Left forelimb (tissue), 1 donor: ENCODE data around the gene GLDC.
A peak's percentile ranks its signal among the peaks of the same experiment; 100 is the strongest.
"Not testable (repeated sequence)": the region's sequence is repeated elsewhere in the genome, so short reads cannot be mapped to it uniquely, and the experiment has no call there.

Source experiments
- DNase-seq: peaks from one replicate; pipeline ENCODE4 v3.0.0-alpha.2; 2018; ENCODE audit warnings: low spot score

Gene GLDC

DNA sequence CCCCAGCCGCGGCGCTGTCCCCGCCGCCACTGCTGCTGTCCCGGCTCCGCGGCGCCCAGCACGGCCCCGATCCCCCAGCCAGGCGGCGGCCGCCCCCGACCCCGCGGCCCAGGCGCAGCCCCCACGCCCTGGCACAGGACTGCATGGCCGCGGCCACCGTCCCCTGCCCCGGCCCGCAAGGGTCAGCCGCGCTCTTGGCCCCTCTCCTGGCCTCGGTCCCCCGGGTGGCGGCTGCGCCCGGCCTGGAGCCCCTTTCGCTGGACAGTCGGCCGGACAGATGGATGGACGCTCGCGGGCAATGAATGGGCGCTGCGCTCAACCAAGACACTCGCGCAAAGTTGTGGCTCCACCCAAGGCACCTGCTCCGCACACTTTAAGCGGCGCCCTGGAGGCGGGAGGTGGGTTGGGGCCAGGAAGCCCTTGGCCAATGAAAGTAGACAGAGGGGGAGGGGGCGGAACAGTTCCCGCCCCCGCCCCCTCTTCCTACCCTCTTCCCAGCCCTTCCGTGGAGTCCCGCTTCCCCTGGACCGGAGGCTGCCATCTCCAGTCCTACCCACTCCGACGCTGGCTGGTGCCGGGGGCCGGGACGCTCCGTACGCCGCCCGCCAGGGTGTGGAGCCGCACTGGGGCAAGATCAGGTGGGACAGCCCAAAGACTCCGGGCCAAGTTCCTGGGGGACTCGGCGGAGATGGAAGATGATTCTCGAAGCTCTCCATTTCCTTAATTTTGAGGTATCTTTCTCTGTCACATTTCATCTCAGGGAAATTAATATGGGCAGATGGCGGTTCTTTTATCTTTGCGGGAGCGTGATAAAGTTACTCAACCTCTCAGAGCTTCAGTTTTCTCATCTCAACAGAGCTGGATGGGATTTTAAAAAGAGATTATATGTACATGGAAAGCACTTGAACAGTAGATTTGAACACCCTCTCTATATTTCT is at the start of gene GLDC:
Gene GLDC (minus strand): TSS at position 375 of the 938 bp plus-strand sequence. CDS start 230 bp downstream, at position 145.
- peak; percentile 67 for DNase-seq

GRCh38 chr9:6692881-6693361 is 47.4 kb upstream of the GLDC start:
- no peak for DNase-seq

GRCh38 chr9:6692433-6692832 is 46.9 kb upstream of the GLDC start:
- DNase-seq = no peak

- not testable (repeated sequence) for DNase-seq
Observed at GRCh38 chr9:6690675-6691070, 45.1 kb upstream of the GLDC start.

DNA sequence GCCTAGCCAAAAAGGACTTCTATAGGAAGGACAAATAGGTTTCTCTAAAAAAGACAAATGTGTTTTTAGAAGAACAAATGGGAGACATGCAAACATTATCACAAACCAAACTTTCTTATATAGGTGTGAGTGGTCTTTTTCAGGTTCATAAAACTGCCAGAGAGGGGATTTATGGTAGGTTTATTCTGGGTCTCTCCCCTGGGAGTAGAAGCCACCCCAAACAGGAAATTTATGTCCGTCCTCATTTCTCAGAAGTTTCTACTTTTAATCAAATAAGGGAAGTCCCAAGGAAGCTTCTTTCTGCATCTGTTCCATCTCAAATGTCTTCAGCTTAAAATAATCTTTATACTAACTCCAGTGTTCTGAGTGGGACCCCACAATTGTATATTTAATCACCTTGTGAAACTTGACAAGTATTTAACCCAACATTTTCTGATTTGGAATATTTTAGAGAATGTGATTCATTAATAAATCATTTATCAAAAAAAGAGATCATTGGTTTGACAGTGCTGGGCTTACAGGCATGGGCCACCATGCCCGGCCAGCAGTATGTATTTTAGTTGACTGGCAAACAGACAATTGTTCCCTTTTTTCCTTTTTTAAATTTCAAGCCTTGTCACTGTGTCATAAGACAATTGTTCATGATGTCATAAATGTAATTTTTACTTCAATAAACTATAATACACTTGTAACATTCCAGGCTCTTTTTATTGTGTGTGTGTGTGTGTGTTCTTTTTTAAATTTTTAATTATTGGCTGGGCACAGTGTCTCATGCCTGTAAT is 44.6 kb upstream of the GLDC start:
- no peak for DNase-seq

DNA sequence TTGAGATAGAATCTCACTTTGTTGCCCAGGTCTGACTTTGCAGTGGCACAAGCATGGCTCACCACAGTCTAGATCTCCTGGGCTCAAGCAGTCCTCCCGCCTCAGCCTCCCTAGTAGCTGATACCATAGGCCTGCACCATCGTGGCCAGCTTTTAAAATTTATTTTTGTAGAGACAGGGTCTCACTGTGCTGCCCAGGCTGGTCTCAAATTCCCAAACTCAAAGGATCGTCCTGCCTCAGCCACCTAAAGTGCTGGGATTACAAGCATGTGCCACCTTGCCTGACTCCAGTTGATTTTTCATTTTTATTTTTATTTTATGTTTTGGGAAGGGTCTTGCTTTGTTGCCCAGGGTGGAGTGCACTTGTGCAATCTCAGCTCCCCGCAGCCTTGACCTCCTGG is 41.7 kb upstream of the GLDC start:
- DNase-seq = no peak

- DNase-seq = no peak
Observed at GRCh38 chr9:6686396-6686795, 40.9 kb upstream of the GLDC start.

DNA sequence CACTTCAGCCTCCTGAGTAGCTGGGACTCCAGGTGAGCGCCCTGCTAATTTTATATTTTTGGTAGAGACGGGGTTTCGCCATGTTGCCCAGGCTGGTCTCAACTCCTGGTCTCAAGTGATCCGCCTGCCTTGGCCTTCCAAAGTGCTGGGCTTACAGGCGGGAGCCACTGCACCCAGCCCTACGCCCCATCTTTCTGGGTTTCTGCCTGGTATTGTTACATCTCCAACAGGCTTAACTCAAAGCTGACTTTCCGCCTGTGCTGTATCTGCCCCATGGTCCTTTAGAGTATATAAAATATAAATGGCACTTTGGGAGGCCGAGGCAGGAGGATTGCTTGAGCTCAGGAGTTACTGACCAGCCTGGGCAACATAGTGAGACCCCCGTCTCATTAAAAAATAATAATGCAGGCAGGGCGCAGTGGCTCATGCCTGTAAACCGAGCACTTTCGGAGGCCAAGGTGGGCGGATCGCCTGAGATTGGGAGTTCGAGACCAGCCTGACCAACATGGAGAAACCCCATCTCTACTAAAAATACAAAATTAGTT is 36.5 kb upstream of the GLDC start:
- peak; percentile 68 for DNase-seq

DNA sequence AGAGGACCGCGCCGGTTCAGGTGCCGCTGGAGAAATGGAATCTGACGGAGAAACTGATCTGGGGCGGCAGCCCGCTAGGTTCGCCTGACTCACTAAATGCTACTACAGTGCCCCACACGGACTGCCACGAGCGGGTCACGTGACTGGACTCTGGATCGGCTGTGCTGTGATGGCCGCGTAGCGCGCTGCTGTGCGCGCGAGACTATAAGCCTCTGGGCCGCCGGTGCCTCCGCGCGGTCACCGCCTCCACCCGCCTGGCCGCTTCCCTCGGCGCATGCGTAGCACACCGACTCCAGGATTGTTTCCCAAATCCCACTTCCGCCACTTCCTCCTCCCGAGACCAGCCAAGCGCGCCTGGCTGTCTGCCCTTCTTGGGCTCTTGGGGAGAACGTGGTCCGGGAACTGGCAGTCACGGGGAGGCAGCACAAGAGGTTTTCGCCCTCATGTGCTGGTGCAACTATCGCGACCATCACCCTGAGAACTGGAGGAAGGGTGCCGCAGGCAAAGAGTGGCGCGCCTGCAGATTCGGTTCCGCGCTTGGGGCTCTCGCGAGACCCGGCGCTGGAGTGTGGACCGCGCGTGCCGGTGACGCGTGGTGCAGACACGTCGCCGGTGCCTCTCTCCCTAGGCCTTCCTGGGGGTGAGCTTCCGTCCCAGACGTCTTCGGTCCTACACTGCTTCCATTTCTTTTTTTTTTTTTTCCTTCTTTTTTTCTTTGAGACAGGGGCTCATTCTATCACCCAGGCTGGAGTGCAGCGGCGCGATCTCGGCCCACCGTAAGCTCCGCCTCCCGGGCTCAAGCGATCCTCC is 35.8 kb upstream of the GLDC start:
- peak; percentile 98 for DNase-seq

DNA sequence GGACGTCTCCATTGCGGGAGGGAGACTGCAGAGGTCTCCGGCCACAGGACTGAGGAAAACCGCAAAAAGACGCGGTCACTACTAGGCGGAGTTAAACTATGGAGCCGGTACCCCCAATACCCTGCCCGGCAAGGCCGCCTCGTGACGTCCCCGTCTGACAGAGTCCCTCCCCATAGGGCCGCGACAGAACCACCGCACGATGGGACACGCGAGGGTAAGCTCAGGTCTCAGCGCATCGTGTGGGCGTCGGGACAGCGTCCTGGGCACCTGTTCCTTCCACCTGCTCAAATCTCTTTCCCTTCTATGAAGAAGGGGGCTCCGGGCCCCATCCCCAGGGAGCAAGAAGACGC is 35.2 kb upstream of the GLDC start:
- DNase-seq = no peak

DNA sequence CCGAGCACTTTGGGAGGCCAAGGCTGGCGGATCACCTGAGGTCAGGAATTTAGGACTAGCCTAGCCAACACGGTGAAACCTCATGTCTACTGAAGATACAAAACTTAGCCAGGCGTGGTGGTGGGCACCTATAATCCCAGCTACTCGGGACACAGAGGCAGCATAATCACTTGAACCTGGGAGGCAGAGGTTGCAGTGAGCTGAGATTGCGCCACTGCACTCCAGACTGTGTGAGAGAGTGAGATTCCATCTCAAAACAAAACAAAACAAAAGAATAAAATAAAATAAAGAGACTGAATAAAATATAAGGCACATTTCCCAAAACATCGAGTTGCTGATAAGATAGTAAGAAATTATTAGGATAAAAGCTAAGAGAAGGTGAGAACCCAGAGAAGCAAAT is 32.3 kb upstream of the GLDC start:
- DNase-seq = no peak

DNA sequence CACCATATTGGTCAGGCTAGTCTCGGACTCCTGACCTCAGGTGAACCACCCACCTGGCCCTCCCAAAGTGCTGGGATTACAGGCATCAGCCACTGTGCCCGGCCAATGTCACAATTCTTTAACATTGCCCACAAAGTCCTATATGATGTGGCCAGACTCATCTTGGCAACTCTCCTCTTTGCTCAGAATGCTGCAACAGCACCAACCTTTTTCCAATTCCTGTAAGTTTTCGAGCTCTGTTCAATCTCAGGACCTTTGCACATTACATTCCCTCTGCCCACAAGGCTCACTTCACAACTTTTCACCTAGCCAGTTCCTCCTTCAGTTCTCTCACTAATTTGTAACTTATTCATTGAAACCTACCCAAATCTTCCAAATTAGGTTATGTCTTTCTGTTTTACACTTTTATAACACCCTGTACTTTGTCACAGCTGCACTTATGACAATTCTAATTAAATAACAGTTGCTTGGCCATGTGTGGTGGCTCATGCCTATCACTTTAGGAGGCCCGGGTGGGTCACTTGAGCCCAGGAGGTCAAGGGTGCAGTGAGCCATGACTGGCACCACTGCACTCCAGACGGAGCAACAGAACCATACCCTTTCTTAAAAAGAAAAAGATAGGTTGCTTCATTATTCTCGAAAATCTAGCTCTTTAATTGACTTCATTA is 30.9 kb upstream of the GLDC start:
- DNase-seq = no peak

DNA sequence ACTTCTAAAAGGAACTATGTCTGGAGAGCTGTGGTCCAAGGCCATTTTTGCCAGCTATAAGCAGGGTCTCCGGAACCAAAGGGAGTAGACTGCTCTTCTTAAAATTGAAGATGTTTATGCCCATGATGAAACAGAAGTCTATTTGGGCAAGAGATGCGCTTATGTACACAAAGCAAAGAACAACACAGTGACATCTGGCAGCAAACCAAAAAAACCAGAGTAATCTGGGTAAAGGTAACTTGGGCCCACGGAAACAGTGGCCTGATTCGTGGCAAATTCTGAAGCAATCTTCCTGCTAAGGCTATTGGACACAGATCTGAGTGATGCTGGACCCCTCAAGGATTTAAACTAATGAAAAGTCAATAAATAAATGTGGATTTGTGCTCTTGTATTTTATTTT is 29.7 kb upstream of the GLDC start:
- DNase-seq = no peak

DNA sequence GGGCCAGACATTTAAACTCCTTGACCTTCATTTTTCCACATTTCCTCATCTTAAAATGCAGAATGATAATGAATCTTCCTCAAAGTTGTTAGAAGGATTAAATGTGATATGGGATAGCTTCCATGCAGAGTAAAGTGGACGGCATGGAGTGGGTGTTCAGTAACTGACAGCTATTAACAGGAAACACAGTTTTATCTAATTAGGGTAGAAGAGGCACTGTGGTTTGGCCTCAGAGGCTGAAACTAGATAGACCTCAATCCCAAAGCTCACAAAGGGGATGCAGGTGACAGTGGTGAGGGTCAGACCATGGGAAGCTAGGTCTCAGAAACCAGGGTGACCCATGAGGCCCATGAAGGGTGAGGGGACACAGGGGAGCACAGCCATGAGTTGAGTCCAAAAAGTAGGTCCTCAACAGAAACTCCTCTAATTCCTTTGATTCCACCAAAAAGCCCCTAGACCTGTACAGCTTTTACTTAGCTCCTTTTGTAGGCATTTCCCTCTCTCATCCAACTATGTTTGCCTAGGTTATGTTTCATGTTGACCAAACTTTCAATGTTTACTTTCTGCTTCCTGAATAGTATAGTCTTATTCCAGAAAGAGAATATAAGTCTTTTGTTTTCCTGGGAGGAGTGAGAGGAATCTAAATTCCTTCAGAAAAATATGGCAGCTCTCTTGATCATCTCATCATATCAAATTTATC is 27.9 kb upstream of the GLDC start:
- DNase-seq = no peak

DNA sequence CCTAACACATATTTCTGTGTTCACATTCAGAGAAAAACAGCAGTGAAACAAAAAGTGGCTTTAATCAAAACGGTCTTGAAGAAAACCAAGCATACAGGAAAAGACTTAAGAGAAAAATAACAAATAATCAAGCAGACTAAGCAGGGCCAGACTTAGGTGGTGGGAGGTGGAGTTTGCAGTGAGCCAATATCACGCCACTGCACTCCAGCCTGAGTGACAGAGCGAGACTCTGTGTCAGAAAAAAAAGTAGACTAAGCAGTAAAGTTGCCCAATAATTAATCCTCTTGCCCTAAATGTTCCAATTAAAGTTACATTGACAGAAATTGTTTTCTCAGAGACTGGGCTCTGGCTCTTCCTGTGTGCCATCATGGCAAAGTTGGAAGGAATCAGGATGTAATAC is 26.6 kb upstream of the GLDC start:
- DNase-seq = no peak

GRCh38 chr9:6671416-6671815 is 25.9 kb upstream of the GLDC start:
- no peak for DNase-seq

- DNase-seq = no peak
Observed at GRCh38 chr9:6669881-6670280, 24.4 kb upstream of the GLDC start.

DNA sequence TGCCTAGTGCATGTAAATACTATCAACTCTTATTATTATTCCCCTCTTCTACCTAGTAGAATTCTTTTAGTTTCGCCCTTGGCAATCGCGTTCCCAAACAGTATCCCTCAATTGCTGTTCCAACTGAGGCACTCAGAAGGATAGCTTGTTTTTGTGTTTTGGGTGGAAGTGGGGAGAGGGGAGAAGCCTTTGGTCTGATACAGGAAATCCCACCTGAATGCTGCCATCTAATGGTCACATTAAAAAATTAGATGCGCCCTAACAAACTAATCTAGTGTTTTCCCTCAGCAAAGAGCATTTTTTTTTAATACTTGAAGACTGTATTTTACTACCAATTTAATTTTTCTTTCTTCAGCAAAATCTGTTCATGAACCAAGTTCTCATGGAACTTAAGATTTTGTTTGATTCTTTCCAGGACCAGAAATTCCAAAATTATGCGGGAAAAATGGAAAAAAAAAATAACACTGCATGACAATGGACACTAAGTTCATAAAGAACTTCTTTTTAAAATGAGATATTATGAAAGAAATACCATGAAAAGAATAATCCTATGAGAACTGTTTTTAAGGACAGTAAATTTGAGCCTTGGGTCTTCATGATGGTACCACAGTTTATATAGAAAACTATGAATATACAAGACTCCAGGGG is 22.2 kb upstream of the GLDC start:
- DNase-seq = no peak

DNA sequence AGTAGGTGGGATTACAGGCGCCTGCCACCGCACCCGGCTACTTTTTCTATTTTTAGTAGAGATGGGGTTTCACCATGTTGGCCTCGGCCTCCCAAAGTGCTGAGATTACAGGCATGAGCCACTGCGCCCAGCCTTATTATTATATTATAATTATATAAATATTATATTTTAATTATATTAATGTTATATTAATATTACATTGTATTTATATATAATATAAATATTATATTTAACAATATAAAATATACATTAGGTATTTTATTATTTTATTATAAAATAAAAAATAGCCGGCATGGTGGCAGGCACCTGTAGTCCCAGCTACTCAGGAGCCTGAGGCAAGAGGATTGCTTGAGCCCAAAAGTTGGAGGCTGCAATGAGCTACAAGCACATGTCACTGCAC is 21.6 kb upstream of the GLDC start:
- no peak for DNase-seq

DNA sequence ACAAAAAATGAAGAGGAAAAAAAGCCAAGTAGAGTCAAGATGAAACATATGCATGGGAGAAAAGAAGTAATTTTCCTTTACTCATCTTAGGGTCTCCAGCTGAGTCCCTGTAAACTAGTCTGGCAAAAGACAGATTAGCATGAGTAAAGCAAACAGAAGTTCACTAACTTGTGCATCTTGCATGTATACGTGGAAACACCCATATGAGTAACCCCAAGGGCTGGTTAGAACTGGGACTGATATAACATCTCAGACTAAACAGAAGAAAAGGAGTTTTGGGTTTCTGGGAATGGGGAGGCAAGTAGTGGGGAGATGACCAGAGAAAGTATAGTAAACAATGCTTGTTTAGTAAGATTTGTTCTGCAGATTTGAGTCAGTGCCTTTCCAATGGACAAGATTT is 20.1 kb upstream of the GLDC start:
- no peak for DNase-seq
